ENCODE data around the gene ATP13A3.

Gene ATP13A3

DNA sequence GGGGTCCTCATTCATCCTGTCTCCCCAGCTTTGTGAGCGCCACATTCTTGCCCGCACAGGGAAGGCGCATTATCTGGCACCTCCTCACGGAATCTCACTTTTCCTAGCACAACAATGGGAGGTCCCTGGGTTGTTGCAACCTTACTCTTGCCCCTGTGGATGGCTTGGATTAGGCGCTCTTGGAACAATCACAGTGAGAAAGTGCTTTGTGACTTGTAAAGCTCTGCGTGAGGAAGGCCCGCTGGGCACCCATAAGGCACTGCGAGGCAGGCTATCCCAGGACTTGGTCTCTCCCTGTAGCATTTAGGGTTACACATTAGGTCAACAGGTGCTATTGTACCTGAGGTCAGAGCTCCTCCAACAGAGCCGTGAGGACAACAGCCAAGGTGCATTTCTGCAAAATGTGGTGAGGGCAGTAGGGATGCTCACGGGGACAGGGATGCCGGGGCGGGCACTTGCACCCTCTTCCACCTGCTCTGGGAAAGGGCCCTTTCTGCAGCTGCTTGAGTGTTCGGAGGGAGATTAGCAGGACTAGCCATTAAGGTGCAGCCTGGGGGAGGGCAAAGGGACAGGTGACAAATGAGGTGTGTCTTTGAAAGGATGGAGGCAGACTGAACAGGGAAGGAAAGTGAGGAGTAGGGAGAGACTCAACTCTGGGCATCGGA lies 103.4 kb downstream of the ATP13A3 start:
- peak in 2 of 42 donors; percentile 10 to 18 for DNase-seq
- intact Hi-C loops (cut with DNase I): no loop called here

DNA sequence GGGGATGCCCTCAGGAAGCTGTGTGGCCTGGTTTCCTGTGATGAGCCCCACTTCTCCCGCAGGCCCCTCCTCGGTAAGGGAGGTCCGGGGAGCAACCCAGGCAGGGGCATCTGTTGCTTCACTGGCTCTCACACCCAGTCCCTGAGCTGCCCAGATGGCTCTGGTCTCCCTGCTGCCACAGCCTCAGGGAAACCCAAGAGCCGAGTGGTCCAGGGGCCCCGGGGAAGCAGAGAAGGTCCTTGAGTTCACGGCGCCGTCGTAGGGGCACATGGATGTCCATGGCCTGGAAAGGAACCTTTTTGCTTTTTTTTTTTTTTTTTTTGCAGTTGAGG lies 103.9 kb downstream of the ATP13A3 start:
- peak in 2 of 42 donors; percentile 9 to 16 for DNase-seq
- intact Hi-C loops (cut with DNase I): no loop called here

DNA sequence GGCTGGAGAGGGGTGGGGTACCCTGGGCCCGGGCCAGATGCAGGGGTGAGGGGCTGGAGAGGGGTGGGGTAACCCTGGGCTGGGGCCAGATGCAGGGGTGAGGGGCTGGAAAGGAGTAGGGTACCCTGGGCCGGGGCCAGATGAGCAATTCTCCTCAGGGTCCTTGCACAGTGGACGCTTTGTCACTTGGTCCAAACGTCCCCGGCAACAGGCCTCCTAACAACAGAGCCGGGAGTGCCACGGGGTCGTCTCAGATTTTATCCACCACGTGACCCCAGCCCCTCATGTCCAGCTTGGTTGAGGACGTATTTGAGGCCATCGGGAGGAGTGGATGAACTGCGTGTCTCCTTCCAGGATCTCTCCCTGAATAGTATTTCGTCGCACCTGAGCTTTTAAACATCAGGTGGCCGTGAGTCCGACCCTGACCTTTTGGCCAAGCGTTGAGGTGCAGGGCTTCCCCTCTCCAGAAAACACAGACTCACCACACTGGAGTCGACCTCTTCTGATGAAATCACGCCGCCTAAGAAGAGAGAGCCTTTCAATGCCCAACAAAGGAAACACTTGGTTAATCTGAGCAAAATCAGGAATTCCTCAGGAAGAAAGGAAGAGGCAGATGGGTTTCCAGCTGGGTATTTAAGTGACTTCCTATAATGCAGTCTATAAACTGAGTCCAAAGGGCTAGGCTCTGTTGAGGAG lies 104.5 kb downstream of the ATP13A3 start:
- intact Hi-C loops (cut with DNase I): no loop called here
- DNase-seq: peak in 2 of 42 donors; percentile 10 to 26

DNA sequence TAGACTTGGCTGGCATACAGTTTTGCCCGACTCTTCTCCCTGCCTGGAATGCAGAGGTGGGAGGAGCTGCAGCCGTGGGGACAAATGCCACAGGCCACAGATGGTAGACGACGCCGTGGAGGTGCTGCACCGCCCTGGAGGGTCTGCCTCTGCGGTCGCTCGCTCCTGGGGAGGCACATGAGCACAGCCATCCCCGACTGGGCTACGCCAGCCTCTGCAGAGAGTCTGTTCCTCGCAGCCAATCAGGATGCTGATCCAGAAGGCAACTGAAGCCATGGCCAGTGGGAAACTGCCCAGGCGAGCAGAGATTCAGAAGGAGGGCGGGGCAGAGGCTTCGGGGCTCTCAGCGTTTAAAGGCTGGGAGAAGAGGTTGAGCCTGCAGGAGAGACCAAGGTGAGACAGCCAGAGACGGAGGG lies 105.3 kb downstream of the ATP13A3 start:
- intact Hi-C loops (cut with DNase I): no loop called here
- peak in 9 of 42 donors; percentile 15 to 49 (median 34) for DNase-seq

DNA sequence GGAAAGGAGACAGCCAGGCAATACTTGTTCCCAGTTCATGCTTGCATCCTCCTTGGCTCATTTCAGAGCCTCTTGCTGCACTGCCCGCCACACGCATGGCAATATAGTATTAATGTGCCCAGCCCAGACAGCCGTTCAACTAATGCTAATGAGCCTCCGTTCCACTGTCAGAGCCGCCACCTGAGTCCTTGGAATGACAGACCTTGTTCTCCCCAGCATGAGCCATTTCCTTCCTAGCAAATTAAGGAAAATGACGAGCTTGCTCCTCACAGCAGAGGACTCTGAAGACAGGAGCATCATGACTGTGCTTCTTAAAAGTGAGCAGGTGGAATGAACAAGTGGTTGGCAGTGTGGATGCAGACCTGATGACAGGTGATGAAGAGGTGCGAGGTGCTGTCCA lies 106.5 kb downstream of the ATP13A3 start:
- intact Hi-C loops (cut with DNase I): no loop called here
- DNase-seq: no peak

DNA sequence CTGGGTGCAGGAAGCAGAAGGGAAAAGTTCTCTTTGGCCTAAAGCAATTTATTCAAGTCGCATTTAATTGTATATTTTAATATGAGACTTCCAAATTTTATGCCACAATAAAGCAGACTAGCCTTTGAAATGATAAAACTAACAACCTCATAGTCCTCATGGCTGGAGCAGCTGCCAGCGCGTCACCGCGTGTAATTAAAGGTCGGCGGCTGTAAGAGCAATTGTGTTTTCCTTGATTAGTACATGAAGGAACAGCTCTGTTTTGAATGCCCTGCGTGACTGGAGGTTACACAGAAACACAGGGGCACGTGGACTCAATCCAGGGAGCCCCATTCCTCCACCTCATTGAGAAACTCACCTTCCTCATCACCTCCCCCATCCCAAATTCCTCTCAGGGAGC lies 107.2 kb downstream of the ATP13A3 start:
- DNase-seq: no peak
- intact Hi-C loops (cut with DNase I): no loop called here

DNA sequence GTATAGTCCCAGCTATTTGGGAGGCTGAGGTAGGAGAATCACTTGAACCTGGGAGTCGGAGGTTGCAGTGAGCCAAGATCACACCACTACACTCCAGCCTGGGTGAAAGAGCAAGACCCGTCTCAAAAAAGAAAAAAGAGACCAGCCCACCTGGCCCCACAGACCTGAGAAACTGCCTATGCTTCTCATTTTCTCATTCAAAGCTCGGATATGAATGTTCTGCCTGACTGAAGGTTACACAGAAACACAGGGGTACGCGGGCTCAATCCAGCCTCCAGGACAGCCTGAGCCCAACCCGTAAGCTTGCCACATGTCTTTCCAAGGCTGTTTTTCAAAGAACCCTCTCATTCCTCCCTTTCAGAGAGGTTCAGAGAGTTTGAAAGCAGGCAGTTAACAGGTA lies 107.6 kb downstream of the ATP13A3 start:
- no peak for DNase-seq
- intact Hi-C loops (cut with DNase I): no loop called here

DNA sequence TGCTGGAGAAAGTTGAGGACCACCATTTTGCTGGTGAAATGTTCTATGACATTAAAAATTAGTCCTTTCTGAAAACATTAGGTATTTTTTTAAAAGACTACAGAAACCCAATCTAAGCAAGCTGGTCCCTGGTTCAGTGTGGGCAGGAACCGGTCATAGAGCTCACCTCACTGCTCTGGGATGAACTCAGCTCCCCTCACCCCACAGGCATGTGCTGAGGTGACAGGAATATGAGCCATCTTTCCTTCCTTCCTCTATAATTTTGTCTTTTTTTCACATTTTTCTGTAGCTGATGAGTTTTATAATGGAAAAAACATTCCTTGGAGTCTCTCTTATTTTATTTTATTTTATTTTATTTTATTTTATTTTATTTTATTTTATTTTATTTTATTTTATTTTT lies 109.1 kb downstream of the ATP13A3 start:
- intact Hi-C loops (cut with DNase I): no loop called here
- no peak for DNase-seq

DNA sequence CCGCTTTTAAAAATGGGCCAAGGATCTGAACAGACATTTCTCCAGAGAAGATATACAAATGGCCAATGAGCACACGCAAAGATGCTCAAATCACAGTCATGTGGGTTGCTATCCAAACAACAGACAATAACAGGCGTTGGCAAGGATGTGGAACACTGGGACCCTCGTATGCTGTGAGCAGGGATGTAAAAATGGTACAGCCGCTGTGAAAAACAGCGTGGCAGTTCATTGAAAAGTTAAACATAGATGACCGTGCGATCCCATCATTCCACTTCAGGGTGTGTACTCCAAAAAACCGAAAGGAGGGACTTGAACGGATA lies 110.6 kb downstream of the ATP13A3 start:
- intact Hi-C loops (cut with DNase I): no loop called here
- no peak for DNase-seq

DNA sequence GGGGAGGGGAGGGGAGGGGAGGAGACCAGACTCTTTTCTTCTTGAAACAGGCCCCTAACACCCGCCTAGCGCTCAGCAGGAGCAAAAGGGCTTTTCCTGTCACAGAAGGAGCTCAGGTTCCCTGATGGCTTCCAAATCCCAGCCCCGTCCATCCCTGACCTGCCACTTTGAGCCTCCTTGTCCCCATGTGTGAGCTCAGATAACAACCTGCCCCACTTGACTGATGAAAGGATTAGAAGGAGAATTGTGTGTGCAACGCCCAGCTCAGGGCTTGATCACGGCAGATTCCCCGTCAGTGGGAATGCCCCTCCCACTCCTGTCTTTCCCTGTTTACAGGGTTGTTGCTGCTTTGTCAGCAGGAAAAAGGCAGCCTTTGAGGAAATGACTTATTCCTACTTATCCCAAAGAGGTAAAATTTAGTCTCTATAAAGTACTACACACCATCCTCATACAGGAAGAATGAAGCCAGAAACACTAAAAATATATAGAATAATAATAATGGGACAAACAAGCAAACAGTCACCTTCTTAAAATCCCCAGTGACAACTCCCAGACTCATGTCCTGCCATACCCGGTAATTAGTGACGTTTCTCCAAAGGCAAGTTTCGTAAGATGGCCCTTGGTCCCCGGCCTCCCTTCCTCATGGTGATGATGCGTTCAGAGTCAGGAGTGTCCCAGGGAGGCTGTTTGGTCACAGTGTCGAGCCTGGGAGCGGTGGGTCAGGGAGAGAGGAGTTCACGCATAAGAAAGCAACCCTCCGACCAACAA lies 111.1 kb downstream of the ATP13A3 start:
- no peak for DNase-seq
- intact Hi-C loops (cut with DNase I): no loop called here

DNA sequence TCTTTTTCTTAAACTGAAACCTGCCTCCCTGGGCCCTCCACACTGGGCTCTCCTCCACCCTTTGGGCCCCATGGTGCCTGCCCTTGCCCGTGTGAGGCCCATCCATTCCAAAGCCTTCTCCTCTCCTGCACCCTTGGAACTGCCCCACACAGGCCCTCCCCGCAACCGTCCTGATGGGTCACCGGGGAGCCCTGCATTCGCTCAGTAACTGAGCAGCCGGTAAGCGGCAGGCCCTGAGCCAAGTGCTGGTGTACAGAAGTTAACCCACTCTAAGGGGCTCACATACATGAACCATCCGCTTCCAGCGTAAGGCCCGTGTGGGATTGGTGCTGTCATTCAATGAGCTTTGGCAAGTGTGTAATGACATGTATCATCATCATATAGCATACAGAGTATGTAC lies 111.9 kb downstream of the ATP13A3 start:
- intact Hi-C loops (cut with DNase I): no loop called here

DNA sequence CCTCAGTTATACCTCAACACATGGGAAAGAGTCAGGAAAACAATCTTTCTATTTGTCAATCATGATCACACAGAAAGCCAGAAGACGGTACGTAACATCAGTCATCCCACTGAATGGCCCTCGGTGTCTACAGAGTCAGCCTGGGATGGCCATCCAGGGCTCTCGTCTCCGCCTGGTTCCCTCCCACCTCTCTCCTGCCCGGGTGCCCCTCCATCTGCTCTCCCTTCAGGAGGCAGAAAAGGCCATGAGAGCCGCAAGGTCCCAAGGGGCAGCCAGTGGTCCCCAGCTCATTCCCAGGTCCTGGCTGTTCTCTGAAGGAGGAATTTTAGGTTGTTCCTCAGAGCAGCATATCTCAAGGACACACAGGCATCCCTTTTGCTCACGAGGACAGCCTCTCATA lies 112.9 kb downstream of the ATP13A3 start:
- DNase-seq: no peak
- intact Hi-C loops (cut with DNase I): no loop called here

More for the DNA sequence above, 111.9 kb downstream of the ATP13A3 start:
- DNase-seq: no peak

DNA sequence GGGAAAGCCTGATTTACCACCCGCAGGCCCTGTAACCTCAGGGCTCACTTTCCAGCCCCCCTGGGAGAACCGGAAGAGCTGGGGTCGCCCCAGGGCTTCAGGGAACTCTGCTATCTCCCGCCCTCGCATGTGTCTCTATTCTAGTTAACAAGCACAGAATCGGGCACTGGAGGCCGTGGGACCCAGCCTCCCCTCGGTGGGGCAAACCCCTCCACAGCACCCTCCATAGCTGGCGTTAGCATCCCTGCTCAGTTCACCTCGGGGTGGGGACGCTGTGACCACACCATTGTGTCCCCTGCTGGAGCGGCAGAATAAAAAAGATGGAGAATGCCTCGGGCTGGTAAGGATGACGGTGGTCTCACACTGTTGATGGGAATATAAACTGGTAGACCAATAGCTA lies 113.8 kb downstream of the ATP13A3 start:
- intact Hi-C loops (cut with DNase I): no loop called here
- no peak for DNase-seq

DNA sequence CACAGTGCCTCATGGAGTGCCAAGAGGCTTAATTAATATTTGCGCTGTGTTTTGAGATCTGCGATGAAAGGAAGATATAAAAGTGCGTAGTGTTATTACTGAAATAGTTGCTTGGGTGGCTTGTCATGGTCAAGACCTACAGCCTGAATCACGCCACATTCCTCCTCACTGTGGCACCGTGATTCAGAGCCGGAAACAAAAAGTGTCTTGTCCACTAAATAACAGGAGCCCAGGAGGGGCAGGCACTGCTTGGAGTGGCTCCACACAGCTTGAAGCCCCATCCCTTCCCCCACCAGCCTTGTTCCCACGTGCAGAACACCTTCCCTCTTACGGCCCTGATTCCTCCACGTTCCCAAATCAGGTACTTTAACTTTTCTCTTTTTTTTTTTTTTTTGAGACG lies 116.0 kb downstream of the ATP13A3 start:
- no peak for DNase-seq
- intact Hi-C loops (cut with DNase I): no loop called here

DNA sequence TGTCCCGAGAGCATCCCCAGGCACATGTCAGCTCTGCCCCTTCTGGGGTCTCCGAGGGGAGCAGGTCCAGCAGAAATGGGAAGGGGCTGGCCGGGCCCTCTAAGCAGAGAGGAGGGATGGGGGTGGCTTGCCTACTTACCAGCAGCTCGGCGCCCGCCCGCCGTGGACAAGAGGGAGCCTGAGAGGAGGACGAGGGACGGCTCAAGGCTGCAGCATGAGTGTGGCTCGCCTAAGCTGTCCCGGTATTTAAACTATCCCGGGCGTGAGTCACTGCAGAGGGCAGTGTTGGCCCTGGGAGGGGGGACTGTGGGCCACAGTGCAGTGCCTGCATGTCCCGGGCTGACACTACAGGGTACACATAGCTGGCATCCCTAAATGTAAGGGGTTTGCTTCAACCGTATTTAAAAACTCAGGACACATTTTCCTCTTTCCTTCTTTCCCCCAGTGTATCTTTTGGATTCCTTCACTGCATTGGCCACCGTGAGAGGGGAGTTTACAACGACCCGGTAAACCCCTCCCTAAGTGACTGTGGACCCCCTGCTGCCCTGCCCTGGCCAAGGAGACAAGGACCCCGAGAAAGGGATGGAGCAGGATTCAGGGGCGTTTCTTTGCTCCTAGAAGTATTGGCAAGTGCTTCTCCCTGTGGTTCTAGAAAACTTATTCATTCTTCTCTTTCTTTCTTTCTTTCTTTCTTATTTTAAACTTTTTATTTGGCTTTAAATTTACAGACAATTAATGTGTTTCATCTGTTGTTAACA lies 117.1 kb downstream of the ATP13A3 start, which contains the start of gene LRRC15:
LRRC15 (minus strand) TSS at position 222 of the 758 bp plus-strand sequence. CDS start 8,700 bp downstream, outside the sequence.
- intact Hi-C loops (cut with DNase I): no loop called here
- peak in 2 of 42 donors; percentile 9 to 10 for DNase-seq

DNA sequence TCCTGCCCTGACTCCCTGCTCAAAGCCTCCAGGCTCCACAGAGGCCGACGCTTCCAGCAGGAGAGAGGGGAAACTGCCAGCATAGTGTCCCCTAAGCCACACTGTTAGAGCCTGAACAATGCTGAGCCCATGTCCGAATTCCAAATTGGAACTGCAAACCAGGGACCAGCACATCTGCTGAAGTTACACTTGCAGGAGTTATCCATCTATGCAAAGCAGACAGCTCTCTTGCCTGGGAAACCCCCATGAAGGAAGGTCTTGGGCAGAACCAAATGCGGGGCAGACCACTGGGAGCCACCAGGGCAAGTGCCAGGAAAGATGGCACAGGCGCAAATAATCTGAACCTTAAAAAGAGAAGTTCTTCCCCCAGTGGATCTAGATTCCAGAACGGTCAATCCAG lies 117.9 kb downstream of the ATP13A3 start:
- intact Hi-C loops (cut with DNase I): no loop called here
- DNase-seq: no peak

DNA sequence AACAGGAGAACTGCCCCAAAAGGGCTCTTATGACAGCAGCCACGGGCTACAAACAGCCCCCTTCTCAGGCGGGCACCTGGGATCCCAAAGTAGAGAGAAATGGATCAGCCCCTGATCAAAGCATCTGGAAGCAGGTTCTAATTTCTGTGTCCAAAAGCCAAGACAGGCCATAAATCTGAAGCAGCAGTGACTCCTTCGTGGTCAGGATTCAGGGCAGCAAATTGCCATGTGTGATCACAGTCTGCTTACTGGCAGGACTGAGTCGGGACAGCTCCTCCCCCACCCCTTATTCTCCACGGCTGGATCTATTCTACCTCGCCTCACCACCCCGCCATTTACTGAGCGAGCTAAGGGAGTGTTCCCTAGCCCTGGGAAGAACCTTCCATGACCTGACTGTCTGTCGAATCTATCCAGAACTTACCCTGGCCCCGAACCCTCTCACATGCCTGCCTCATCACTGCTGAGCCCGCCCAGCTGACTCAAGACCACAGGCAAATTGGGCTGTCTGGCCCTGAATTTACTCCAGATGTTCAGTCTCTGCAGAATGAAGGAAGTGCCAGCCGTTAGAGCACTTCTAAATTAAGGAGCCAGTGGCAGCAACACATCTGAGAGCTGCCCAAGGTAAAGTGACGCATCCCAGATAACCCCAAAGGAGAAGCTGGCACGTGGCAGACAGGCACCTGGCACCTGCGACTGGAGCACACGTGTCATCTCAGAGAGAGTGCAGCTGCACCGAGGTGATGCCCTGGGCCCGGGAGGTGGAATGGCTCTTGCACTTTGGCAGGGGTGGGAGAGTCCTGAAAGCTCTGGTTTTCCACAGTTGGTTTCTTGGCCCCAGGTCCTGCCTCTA lies 118.6 kb downstream of the ATP13A3 start:
- intact Hi-C loops (cut with DNase I): no loop called here
- DNase-seq: no peak

DNA sequence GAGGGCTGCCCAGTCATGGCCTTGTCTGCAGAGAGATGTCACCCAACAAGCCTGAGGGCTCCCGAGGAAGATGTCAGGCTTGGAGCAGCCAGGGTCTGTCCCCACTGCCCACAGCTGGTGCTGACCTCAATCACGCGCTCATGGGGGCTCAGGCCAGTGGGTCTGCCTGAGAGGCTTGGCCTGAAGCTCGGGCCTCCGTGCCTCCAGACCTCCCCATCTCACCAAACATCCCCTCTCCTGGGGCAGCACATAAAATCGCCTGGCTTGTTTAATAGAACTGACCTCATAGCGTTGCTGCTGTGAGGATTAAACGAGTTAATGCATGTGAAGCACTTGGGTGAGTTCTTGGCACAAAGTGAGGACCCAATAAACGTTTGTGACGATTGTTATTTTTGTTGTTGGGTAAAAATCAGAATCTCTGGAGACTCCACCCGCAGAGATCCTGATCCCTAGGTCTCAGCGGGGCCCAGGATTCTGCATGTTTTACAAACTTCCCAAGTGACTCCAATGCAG lies 120.8 kb downstream of the ATP13A3 start:
- no peak for DNase-seq
- intact Hi-C loops (cut with DNase I): no loop called here

DNA sequence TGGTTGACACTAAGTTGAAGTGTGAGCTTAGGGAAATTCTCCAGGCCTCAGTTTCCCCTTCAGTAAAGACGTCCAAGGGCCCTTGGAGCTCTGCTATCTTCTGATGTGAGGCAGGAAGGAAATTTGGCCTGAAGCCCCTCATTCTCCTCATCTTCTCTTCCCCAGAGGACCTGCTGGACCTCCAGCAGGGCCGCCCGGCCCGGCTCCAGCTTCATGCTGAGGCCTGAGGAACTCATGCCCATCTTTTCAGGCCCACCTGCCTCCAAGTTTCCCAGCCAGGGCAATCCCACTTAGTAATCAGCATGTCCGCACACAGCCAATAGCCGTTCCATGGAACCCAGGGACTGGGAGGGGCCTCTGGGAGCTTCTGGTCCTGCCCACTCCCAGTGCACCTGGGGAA lies 121.3 kb downstream of the ATP13A3 start:
- DNase-seq: no peak
- intact Hi-C loops (cut with DNase I): no loop called here
